Endothelial cell of hepatic sinusoid (primary cell): Measurements from ENCODE around the gene MS4A6A.
"Not testable (repeated sequence)": the region's sequence is repeated elsewhere in the genome, so short reads cannot be mapped to it uniquely, and the experiment has no call there.

Experiments
- in situ Hi-C: cut with HindIII; loops from 2 replicates; pipeline ENCODE4 v1.10.0; 2017; ENCODE audit warnings: low sequenced_read_pairs

MS4A6A gene

DNA sequence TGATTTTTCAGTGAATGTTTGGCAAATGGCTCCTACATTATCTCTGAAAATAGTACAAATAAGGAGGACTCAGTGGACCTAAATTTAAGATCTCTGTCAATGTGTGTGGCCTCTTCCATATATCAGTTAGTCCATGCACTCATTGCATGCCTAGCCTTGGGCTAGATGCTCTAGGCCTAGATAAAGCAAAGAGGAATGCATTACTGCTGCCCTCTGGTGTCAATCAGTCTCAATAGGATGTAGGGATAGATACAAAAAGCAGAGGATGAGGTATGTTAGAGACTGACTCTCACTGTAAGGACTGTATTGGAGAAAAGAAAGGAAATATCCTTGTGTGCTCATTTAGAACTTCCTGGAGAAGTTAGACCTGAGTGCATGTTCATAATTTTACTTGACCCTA lies 52.4 kb downstream of the MS4A6A start:
- in situ Hi-C loops = no loop called here

GRCh38 chr11:60129853-60130252 lies 53.0 kb downstream of the MS4A6A start:
- in situ Hi-C loops = no loop called here

DNA sequence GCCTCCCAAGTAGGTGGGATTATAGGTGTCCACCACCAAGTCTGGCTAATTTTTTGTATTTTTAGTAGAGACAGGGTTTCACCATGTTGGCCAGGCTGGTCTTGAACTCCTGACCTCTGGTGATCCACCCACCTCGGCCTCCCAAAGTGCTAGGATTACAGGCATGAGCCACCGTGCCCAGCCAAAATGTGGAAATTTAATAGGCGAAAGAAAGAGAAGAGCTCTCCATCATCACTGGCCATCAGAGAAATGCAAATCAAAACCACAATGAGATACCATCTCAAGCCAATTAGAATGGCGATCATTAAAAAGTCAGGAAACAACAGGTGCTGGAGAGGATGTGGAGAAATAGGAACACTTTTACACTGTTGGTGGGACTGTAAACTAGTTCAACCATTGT lies 54.0 kb downstream of the MS4A6A start:
- in situ Hi-C loops = not testable (repeated sequence)

DNA sequence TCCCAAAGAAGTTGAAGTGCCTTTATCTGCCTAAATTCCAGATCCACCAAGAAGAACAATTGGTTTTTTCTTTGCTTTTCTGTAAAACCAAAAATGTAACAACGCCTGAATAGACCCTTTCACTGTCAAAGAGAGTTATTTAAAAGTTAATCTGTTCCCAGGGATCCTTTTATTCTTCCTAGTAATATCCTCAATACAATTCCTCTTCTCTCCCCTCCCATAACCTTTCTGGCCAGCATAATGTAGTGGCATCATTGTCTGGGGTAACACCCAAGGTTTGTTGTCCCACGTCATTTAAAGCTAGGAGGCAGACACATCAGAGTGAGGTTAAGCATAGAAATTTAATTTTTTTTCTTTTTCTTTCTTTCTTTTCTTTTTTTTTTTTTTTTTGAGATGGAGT lies 54.5 kb downstream of the MS4A6A start:
- in situ Hi-C loops = no loop called here

DNA sequence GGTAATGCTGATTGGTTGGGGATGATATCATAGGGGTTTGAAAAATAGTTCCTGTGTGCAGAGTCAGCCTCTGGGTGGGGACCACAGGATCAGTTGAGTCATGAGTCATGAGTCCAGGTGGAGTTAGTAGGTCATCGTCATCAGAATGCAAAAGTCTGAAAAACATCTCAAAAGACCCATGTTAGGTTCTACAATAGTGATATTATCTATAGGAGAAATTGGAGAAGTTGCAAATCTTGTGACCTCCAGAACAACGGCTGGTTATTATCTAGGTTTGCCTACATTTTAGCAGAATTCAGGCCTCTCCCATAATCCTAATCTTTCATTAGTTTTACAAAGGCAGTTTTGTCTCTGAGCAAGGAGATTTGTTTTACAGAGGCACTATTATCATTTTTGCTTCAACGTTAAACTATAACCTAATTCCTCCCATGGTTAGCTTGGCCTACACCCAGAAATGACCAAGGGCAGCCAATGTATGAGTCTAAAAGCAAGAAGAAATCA lies 55.5 kb downstream of the MS4A6A start:
- in situ Hi-C loops = no loop called here

GRCh38 chr11:60125956-60126585 lies 56.8 kb downstream of the MS4A6A start:
- in situ Hi-C loops = no loop called here

DNA sequence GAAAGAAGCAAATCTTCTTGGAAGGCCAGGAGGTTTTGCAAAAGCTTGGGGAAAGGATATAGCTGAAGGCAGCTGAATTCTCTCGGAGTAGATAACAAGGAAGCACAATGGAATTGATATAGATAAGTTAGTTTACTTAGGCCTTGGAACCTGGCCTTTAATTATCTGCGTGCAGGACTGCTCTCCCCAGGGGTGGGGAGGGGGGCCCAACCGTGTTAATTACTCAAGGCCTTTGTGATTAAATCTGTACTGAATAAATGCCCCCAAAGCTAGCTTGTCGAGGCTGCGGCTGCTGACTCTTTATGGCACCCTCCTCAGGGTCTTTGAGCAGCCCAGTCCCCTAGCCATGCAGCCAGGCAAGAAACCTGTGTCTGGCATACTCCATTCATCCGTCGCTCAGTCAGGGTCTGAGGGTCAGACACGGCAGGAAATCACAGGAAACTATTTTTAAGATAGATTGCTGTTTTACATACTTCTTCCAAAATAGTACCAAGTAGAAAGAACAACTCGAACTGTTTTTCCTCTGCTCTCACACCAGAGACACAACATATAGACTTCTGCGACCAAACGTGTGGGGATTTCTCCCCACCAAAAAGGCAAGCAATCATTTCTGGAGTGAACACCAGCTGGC lies 58.0 kb downstream of the MS4A6A start:
- in situ Hi-C loops = no loop called here
